Adrenal gland (tissue), 12 donors: ENCODE measurements around the gene POGZ. TPM values are rescaled to one million over a fixed set of nuclear protein-coding genes. Genes with fewer than 3 reads are reported as not detected.

ENCODE experiments used
- DNase-seq, 7 donors: peaks; one replicate each; pipeline ENCODE4 v3.0.0-alpha.2; 2019 to 2020
- H3K27ac ChIP-seq, 5 donors: fragments of 200-600 bp; sonication (generic) in 4 of 5; 1 replicate in 3 of 5; 2 replicates in 2 of 5; pipeline versions ENCODE4 v1.5.1 to v1.8.0; 2016 to 2020; ENCODE audit warnings: mild to moderate bottlenecking in 1 of 5
- H3K27me3 ChIP-seq: fragments of 200-600 bp; 2 replicates; pipeline ENCODE4 v1.8.0; 2021
- H3K36me3 ChIP-seq, 2 donors: fragments of 200-600 bp; replicated peaks in 1 of 2; 1 replicate in 1 of 2; 2 replicates in 1 of 2; pipeline versions ENCODE4 v1.5.1 to v1.8.0; 2018 to 2022
- H3K4me1 ChIP-seq, 2 donors: fragments of 200-600 bp; replicated peaks in 1 of 2; 1 replicate in 1 of 2; 2 replicates in 1 of 2; pipeline versions ENCODE4 v1.5.1 to v1.8.0; 2018 to 2021
- H3K4me3 ChIP-seq, 4 donors: fragments of 200-600 bp; sonication (generic) in 3 of 4; one replicate each; pipeline ENCODE4 v1.5.1; 2016 to 2018
- H3K9me3 ChIP-seq, 3 donors: fragments of 200-600 bp; sonication (generic) in 1 of 3; replicated peaks in 1 of 3; 1 replicate in 2 of 3; 2 replicates in 1 of 3; pipeline versions ENCODE4 v1.5.1 to v1.8.0; 2016 to 2021
- POLR2A ChIP-seq, 2 donors: fragments of 450-650 bp; IDR thresholded peaks; one replicate each; pipeline ENCODE4 v1.6.1; 2017; ENCODE audit warnings: antibody characterized with exemption in 2 of 2, mild to moderate bottlenecking in 2 of 2, moderate library complexity in 1 of 2
- WGBS, 4 donors: extraction: QIAGEN DNeasy Blood & Tissue Kit in 2 of 4; methylation state at CpG; one replicate each; pipeline versions ENCODE4 v1.1.5 to v1.1.7; 2013 to 2017; 5-methylcytosine and 5-hydroxymethylcytosine counted together
- intact Hi-C, 2 donors: fragments of 100-400 bp; cut with DNase I; formaldehyde crosslinking; loops; one replicate each; pipeline versions ENCODE4 v1.14.1 to v1.15.0; 2022 to 2023
- polyA plus RNA-seq, 3 donors: library from polyadenylated mRNA; stranded (reverse); fragments of 200-250 nt in 2 of 3; fragments of 350-450 nt in 1 of 3; fragmentation: Illumina TruSeq in 1 of 3; extraction: RNeasy Lipid Tissue Mini Kit (QIAGEN cat#74804) in 1 of 3; gene quantifications; one replicate each; pipeline ENCODE4 v1.2.3, GENCODE V29; 2013 to 2014
- total RNA-seq, 9 donors: library from RNA; depleted of rRNA in 4 of 9; stranded (reverse); fragments of >200 nt in 4 of 9; fragments of 120-200 nt in 1 of 9; fragmentation: NEBNext Ultra II Directional in 1 of 9; extraction: Animal tissue kit (Norgen Biotek cat#: 25700) in 1 of 9; gene quantifications; one replicate each; pipeline versions ENCODE4 v1.1.0 to v1.2.4, GENCODE V29; 2013 to 2023
- TF ChIP-seq, protein P1 (sequence below), 6 experiments: fragments of 450-650 bp in 4 of 6; fragments of 200-600 bp in 2 of 6; sonication (generic) in 1 of 6; IDR thresholded peaks; 1 replicate in 5 of 6; 2 replicates in 1 of 6; pipeline versions ENCODE4 v1.5.1 to v1.8.0; 2016 to 2021; ENCODE audit warnings: antibody characterized with exemption in 6 of 6, mild to moderate bottlenecking in 2 of 6, moderate library complexity in 1 of 6
- donor health status: healthy with polysubstance abuse.
- donor health status: Bipolar disorder and iron deficiency.
- donor health status: DM: yes; HTN: yes; CAD: no.
- donor health status: DM: no; HTN: no; CAD: no.
- donor health status: DM: no; HTN: no; CAD: no.
- donor health status: DM: yes; HTN: yes; CAD: no.

Gene POGZ
- total and polyA plus RNA-seq, 12 donors: 24.0 to 117 (median 61.9) TPM

DNA sequence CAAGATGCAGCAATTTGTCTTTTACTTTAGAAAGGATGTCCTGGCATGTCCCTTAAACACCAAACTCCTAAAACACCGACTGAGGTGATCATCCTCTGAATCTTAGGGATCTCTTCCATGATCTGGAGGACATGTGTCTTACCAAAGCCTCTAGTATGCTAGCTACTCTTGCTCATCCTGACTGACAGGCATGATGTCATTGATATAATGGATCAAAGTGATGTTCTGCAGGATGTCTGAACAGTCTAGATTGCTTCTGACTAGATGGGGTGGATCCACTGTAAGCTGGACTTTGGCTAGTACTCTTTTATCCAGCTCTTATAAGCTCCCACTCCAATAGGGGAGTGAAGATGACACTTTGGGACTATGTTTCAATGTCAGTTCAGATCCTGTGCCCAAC, 40.6 kb upstream of the POGZ start:
- no peak for DNase-seq
- H3K27ac ChIP-seq: no peak overlapping the region
- peaks cover under 1 to 5% of the 10 kb centered on the region in 2 donors for H3K4me1 ChIP-seq
- no peak for TF ChIP-seq POLR2A (IDR thresholded peaks at IDR 0.05)
- TF ChIP-seq, protein P1, sequence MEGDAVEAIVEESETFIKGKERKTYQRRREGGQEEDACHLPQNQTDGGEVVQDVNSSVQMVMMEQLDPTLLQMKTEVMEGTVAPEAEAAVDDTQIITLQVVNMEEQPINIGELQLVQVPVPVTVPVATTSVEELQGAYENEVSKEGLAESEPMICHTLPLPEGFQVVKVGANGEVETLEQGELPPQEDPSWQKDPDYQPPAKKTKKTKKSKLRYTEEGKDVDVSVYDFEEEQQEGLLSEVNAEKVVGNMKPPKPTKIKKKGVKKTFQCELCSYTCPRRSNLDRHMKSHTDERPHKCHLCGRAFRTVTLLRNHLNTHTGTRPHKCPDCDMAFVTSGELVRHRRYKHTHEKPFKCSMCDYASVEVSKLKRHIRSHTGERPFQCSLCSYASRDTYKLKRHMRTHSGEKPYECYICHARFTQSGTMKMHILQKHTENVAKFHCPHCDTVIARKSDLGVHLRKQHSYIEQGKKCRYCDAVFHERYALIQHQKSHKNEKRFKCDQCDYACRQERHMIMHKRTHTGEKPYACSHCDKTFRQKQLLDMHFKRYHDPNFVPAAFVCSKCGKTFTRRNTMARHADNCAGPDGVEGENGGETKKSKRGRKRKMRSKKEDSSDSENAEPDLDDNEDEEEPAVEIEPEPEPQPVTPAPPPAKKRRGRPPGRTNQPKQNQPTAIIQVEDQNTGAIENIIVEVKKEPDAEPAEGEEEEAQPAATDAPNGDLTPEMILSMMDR (IDR thresholded peaks at IDR 0.05): no peak
- WGBS, 4 donors: 90 to 100% (median 92%) methylated on average over 1 of the region's 1 CpG
- intact Hi-C loops: no loop called here
- H3K27me3 ChIP-seq: no peaks in the 10 kb centered on the region
- no peaks in the 10 kb centered on the region for H3K36me3 ChIP-seq
- H3K9me3 ChIP-seq: no peaks in the 10 kb centered on the region
- no peak overlapping the region for H3K4me3 ChIP-seq

DNA sequence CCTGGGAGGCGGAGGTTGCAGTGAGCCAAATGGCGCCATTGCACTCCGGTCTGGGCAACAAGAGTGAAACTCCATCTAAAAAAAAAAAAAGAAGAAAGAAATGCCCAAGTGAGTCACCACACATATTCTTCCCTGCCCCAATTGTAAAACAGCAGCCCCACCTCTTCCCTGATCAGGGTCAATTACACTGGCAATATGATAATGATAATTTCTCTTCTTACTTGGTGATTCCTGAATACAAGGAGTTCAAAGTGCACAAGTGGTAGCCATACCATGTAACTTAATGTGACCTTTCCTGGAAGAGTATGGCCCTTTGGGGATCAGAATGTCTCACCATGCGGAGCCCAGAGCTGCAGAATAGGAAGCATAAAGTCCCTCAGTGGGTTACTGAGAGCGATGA, 40.1 kb upstream of the POGZ start:
- Histone ChIP-seq H3K4me3 (no peak overlapping the region), H3K27me3 (no peaks in the 10 kb centered on the region), H3K27ac (no peak overlapping the region), H3K4me1 (peaks cover 6 to 10% of the 10 kb centered on the region in 2 donors), H3K9me3 (no peaks in the 10 kb centered on the region), H3K36me3 (no peaks in the 10 kb centered on the region)
- TF ChIP-seq, protein P1 (IDR thresholded peaks at IDR 0.05): no peak
- no peak for TF ChIP-seq POLR2A (IDR thresholded peaks at IDR 0.05)
- intact Hi-C loops: no loop called here
- no peak for DNase-seq
- WGBS, 4 donors: 92 to 98% (median 96%) methylated on average over 5 of the region's 5 CpGs

GRCh38 chr1:151495316-151495715, 36.0 kb upstream of the POGZ start:
- no peak for DNase-seq
- Histone ChIP-seq H3K36me3 (no peaks in the 10 kb centered on the region), H3K9me3 (no peaks in the 10 kb centered on the region), H3K27me3 (no peaks in the 10 kb centered on the region), H3K27ac (no peak overlapping the region), H3K4me1 (peaks cover 6 to 12% of the 10 kb centered on the region in 2 donors), H3K4me3 (no peak overlapping the region)
- 68 to 79% (median 74%) methylated on average over 1 of the region's 1 CpG for WGBS, 4 donors
- intact Hi-C loops: no loop called here
- no peak for TF ChIP-seq POLR2A (IDR thresholded peaks at IDR 0.05)
- TF ChIP-seq, protein P1 (IDR thresholded peaks at IDR 0.05): no peak

GRCh38 chr1:151494741-151495281, 35.5 kb upstream of the POGZ start:
- no peak for TF ChIP-seq POLR2A (IDR thresholded peaks at IDR 0.05)
- TF ChIP-seq, protein P1 (IDR thresholded peaks at IDR 0.05): no peak
- 0% methylated on average over 1 of the region's 1 CpG for WGBS, 4 donors
- H3K27me3 ChIP-seq: no peaks in the 10 kb centered on the region
- intact Hi-C loops: no loop called here
- no peaks in the 10 kb centered on the region for H3K9me3 ChIP-seq
- H3K36me3 ChIP-seq: no peaks in the 10 kb centered on the region
- H3K27ac ChIP-seq: peak overlapping the region in 1 of 5 donors; percentile 70
- peak in 1 of 7 donors; percentile 9 for DNase-seq
- peaks cover 6 to 12% of the 10 kb centered on the region in 2 donors for H3K4me1 ChIP-seq
- H3K4me3 ChIP-seq: no peak overlapping the region
